ENCODE measurements around the gene CRACR2B.

Gene CRACR2B

DNA sequence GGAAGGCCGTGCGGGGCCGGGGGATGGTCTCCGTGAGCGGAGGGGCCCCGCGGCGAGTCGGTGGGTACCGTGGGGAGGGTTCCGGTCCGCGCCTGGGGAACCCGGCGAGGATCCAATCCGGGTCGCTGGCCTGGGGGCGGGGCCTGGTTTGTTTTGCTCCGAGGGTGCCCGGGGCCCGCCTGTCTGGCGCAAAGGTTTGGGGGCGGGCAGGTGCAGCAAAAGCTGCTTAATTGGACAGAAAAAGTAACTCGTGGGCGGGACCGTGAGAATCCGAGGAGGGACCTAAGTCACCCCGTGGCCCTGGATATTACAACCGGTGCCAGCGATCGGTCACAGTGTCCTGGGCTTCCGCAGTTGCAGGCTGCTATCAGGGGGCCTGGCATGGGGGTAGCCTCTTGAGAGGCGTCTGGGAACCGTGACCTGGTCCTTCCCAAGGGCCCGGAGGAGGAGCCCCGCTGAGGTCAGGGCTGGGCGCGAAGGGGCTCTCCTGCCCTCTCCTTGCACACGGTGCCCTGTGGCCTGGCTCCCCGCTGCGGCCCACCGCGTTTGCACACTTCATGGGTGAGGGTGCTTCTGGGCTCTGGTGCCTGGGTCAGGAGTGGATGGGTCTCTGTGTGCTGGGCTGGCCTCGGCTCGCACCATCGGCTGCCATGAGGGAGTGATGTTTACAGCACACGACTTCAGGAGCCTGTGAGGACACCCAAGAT, 7.6 kb upstream of the CRACR2B start:
- ATAC-seq (replicated peaks; ENCODE audit: extremely low read depth, poor library complexity, severe bottlenecking) (peak; percentile 84), DNase-seq (ENCODE audit: low spot score in 2 of 2) (peak; percentile 89 to 95)
- peak overlapping the region; percentile 80 for H3K4me3 Mint-ChIP-seq
- H3K36me3 Mint-ChIP-seq (ENCODE audit: insufficient read depth): peaks cover 26% of the 10 kb centered on the region
- H3K4me1 Mint-ChIP-seq: peaks cover 23% of the 10 kb centered on the region
- peak overlapping the region; percentile 72 for H3K27ac Mint-ChIP-seq (ENCODE audit: low read depth)
- no peaks in the 10 kb centered on the region for H3K9me3 Mint-ChIP-seq
- no peaks in the 10 kb centered on the region for H3K27me3 Mint-ChIP-seq

- no peak overlapping the region for H3K27ac Mint-ChIP-seq (ENCODE audit: low read depth)
- DNase-seq (ENCODE audit: low spot score in 2 of 2) (no peak), ATAC-seq (replicated peaks; ENCODE audit: extremely low read depth, poor library complexity, severe bottlenecking) (no peak)
- no peaks in the 10 kb centered on the region for H3K27me3 Mint-ChIP-seq
- no peaks in the 10 kb centered on the region for H3K9me3 Mint-ChIP-seq
- peaks cover 23% of the 10 kb centered on the region for H3K4me1 Mint-ChIP-seq
- peak overlapping the region; percentile 80 for H3K4me3 Mint-ChIP-seq
- peaks cover 26% of the 10 kb centered on the region for H3K36me3 Mint-ChIP-seq (ENCODE audit: insufficient read depth)
These were observed 6.8 kb upstream of the CRACR2B start for GRCh38 chr11:820655-821511.

GRCh38 chr11:821512-822371, 6.0 kb upstream of the CRACR2B start:
- ATAC-seq (replicated peaks; ENCODE audit: extremely low read depth, poor library complexity, severe bottlenecking) (no peak), DNase-seq (ENCODE audit: low spot score in 2 of 2) (no peak)
- no peaks in the 10 kb centered on the region for H3K27me3 Mint-ChIP-seq
- H3K4me3 Mint-ChIP-seq: peak overlapping the region; percentile 80
- H3K4me1 Mint-ChIP-seq: peaks cover 23% of the 10 kb centered on the region
- peaks cover 28% of the 10 kb centered on the region for H3K36me3 Mint-ChIP-seq (ENCODE audit: insufficient read depth)
- H3K27ac Mint-ChIP-seq (ENCODE audit: low read depth): no peak overlapping the region
- H3K9me3 Mint-ChIP-seq: no peaks in the 10 kb centered on the region

GRCh38 chr11:823441-824291, 4.1 kb upstream of the CRACR2B start:
- Mint-ChIP-seq H3K27me3 (peaks cover 14% of the 10 kb centered on the region), H3K4me3 (no peak overlapping the region), H3K9me3 (no peaks in the 10 kb centered on the region), H3K36me3 (ENCODE audit: insufficient read depth) (peaks cover 25% of the 10 kb centered on the region), H3K4me1 (peaks cover 30% of the 10 kb centered on the region), H3K27ac (ENCODE audit: low read depth) (no peak overlapping the region)
- DNase-seq (ENCODE audit: low spot score in 2 of 2): no peak
- no peak for ATAC-seq (replicated peaks; ENCODE audit: extremely low read depth, poor library complexity, severe bottlenecking)

DNA sequence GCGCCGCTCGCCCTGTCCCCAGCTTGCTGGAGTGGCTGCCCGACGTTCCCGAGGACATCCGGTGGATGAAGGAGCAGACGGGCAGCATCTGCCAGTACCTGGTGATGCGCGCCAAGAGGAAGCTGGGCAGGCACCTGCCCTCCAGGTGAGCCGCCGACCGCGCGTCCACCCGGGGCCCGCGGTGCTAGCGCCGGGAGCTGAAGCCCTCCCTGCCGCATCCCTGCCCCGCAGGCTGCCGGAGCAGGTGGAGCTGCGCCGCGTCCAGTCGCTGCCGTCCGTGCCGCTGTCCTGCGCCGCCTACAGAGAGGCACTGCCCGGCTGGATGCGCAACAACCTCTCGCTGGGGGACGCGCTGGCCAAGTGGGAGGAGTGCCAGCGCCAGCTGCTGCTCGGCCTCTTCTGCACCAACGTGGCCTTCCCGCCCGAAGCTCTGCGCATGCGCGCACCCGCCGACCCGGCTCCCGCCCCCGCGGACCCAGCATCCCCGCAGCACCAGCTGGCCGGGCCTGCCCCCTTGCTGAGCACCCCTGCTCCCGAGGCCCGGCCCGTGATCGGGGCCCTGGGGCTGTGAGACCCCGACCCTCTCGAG, 3.3 kb upstream of the CRACR2B start:
- Mint-ChIP-seq H3K36me3 (ENCODE audit: insufficient read depth) (peaks cover 23% of the 10 kb centered on the region), H3K27ac (ENCODE audit: low read depth) (no peak overlapping the region), H3K4me1 (peaks cover 36% of the 10 kb centered on the region), H3K27me3 (peaks cover 21% of the 10 kb centered on the region), H3K9me3 (no peaks in the 10 kb centered on the region), H3K4me3 (no peak overlapping the region)
- DNase-seq (ENCODE audit: low spot score in 2 of 2): no peak
- ATAC-seq (replicated peaks; ENCODE audit: extremely low read depth, poor library complexity, severe bottlenecking): no peak

- H3K9me3 Mint-ChIP-seq: no peaks in the 10 kb centered on the region
- no peak for ATAC-seq (replicated peaks; ENCODE audit: extremely low read depth, poor library complexity, severe bottlenecking)
- peaks cover 38% of the 10 kb centered on the region for H3K4me1 Mint-ChIP-seq
- H3K4me3 Mint-ChIP-seq: peak overlapping the region; percentile 18
- peaks cover 24% of the 10 kb centered on the region for H3K27me3 Mint-ChIP-seq
- DNase-seq (ENCODE audit: low spot score in 2 of 2): no peak
- H3K27ac Mint-ChIP-seq (ENCODE audit: low read depth): no peak overlapping the region
- peaks cover 23% of the 10 kb centered on the region for H3K36me3 Mint-ChIP-seq (ENCODE audit: insufficient read depth)
These were observed 2.8 kb upstream of the CRACR2B start for GRCh38 chr11:824942-825341.

GRCh38 chr11:825366-826226, 2.1 kb upstream of the CRACR2B start:
- H3K4me1 Mint-ChIP-seq: peaks cover 33% of the 10 kb centered on the region
- no peak overlapping the region for H3K27ac Mint-ChIP-seq (ENCODE audit: low read depth)
- ATAC-seq (replicated peaks; ENCODE audit: extremely low read depth, poor library complexity, severe bottlenecking): no peak
- DNase-seq (ENCODE audit: low spot score in 2 of 2): no peak
- peaks cover 19% of the 10 kb centered on the region for H3K36me3 Mint-ChIP-seq (ENCODE audit: insufficient read depth)
- peak overlapping the region; percentile 18 for H3K4me3 Mint-ChIP-seq
- peaks cover 24% of the 10 kb centered on the region for H3K27me3 Mint-ChIP-seq
- no peaks in the 10 kb centered on the region for H3K9me3 Mint-ChIP-seq

GRCh38 chr11:826227-826621, 1.5 kb upstream of the CRACR2B start:
- Mint-ChIP-seq H3K36me3 (ENCODE audit: insufficient read depth) (peaks cover 19% of the 10 kb centered on the region), H3K27me3 (peaks cover 24% of the 10 kb centered on the region), H3K27ac (ENCODE audit: low read depth) (no peak overlapping the region), H3K4me3 (peak overlapping the region; percentile 65), H3K9me3 (no peaks in the 10 kb centered on the region), H3K4me1 (peaks cover 26% of the 10 kb centered on the region)
- DNase-seq (ENCODE audit: low spot score in 2 of 2): no peak
- no peak for ATAC-seq (replicated peaks; ENCODE audit: extremely low read depth, poor library complexity, severe bottlenecking)

DNA sequence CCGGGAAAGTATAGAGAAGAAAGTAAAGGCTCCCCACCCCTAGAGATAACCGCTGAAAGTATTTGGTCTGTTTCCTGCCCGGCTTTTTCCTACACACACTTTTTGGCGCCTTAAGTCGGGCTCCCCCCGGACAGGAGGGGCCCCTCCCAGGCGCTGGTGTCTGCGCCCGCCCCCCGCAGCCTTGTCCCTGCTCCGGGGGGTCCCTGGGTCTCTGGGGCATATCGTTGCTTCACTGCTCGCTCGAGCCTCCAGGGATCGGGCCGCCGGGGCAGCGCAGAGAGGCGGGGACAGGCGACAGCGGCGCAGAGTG, 928 bp upstream of the CRACR2B start:
- Mint-ChIP-seq H3K4me1 (peaks cover 23% of the 10 kb centered on the region), H3K9me3 (no peaks in the 10 kb centered on the region), H3K27ac (ENCODE audit: low read depth) (no peak overlapping the region), H3K36me3 (ENCODE audit: insufficient read depth) (peaks cover 19% of the 10 kb centered on the region), H3K4me3 (peak overlapping the region; percentile 65), H3K27me3 (peaks cover 29% of the 10 kb centered on the region)
- DNase-seq (ENCODE audit: low spot score in 2 of 2) (no peak), ATAC-seq (replicated peaks; ENCODE audit: extremely low read depth, poor library complexity, severe bottlenecking) (no peak)

- no peak for ATAC-seq (replicated peaks; ENCODE audit: extremely low read depth, poor library complexity, severe bottlenecking)
- Mint-ChIP-seq H3K36me3 (ENCODE audit: insufficient read depth) (peaks cover 16% of the 10 kb centered on the region), H3K9me3 (no peaks in the 10 kb centered on the region), H3K27ac (ENCODE audit: low read depth) (no peak overlapping the region), H3K4me3 (peak overlapping the region; percentile 73), H3K27me3 (peaks cover 31% of the 10 kb centered on the region), H3K4me1 (peaks cover 17% of the 10 kb centered on the region)
- DNase-seq (ENCODE audit: low spot score in 2 of 2): no peak
These were observed 398 bp upstream of the CRACR2B start for GRCh38 chr11:827146-827896.

Data from central memory CD8-positive, alpha-beta T cell (primary cell).